ENCODE measurements around the gene KLC1.

DNA sequence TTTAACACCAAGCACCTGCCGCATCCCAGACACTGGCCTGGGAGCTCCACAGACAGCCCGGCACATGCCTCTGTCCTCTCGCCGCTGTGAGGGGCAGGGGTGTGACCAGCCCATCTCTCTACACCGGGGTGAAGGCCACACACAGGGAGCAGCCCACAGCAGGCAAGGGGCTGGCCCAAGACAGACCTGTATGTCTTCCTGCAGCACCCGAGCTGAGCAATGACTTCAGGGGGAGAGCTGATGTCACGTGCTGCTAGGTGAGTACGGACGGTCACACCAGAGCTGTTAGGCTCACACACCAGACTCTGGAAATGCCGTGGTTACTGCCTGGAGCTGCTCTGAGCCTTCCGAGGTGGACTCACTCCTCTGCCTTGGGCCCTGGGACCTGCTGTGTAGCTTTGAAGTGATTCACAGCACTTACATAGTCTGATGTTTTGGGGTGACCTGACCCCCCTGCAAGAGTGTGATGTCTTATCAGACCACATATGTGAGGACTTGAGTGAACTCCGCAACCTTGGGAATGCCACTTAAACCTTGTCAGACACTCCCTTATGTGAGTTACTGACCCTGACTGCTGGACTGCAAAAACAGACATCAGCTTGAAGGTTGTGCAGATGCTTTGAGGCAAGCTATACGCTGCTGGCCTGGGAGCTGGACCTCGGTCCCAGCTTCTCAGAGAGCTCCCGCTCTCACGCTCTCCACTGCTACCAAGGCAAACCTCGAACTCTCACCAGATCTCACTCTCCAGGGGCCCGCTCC, 84.5 kb downstream of the KLC1 start:
- TF ChIP-seq, protein P1, sequence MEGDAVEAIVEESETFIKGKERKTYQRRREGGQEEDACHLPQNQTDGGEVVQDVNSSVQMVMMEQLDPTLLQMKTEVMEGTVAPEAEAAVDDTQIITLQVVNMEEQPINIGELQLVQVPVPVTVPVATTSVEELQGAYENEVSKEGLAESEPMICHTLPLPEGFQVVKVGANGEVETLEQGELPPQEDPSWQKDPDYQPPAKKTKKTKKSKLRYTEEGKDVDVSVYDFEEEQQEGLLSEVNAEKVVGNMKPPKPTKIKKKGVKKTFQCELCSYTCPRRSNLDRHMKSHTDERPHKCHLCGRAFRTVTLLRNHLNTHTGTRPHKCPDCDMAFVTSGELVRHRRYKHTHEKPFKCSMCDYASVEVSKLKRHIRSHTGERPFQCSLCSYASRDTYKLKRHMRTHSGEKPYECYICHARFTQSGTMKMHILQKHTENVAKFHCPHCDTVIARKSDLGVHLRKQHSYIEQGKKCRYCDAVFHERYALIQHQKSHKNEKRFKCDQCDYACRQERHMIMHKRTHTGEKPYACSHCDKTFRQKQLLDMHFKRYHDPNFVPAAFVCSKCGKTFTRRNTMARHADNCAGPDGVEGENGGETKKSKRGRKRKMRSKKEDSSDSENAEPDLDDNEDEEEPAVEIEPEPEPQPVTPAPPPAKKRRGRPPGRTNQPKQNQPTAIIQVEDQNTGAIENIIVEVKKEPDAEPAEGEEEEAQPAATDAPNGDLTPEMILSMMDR (IDR thresholded peaks at IDR 0.05; ENCODE audit: low read depth, low read length, poor library complexity, severe bottlenecking): no peak
- no peak for TF ChIP-seq EZH2phosphoT487 (IDR thresholded peaks at IDR 0.05; ENCODE audit: borderline replicate concordance, low read length)

All from DOHH2 (cell line).